ENCODE data around the gene ST14. TPM values are rescaled to one million over a fixed set of nuclear protein-coding genes. Genes with fewer than 3 reads are reported as not detected.

The ST14 gene
- total RNA-seq, 1 experiment from 2014 or later, result 0.30 TPM

DNA sequence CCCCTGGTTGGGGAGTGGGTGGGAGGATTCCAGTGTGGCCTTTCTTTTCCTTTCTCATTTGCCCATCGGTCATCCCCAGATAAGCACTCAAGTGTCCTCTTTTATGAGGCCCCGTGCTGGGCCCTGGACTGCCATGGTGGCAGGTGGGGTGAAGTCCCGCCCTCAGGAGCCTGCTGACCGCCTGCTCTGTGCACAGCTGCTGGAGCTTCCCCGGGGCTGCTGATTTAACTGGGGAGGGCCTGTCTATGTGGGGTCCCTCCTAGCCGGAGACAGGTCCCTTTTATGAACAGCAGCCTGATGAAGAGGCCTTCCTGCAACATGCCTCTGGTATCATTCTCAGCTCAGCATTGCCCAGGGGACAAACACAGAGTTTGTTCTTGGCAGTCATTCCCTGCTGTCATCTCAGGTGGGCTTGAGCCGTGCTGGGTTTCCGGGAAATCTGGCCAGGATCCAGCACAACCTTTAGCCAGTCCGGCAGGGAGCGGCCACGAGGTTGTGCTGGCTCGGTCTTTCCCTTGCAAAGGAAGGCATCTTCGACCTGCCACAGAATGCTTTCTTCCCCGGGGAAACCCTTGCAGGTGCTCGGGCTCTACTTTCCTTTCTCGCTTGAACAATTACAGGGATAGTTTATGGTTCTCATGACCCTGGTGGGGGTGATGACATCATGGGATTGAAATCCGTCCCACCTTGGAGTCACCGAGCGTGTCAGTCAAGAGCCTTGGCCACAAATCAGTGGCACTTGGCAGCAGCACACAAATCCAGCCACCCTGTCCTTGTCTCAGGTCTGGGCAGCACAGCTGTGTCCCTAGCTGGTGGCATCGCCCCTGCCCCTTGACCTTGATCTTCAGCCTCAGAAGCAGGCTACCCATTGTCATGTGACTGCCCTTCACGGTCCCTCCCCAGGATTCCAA, 20.1 kb downstream of the ST14 start:
- H3K4me3 ChIP-seq (ENCODE audit: low read depth, low read length, poor library complexity, severe bottlenecking), result no peak overlapping the region
- POLR2A ChIA-PET (ENCODE audit: low non-redundant PET), result no interaction called here
- no peaks in the 10 kb centered on the region for H3K9me3 ChIP-seq (ENCODE audit: low read depth, low read length, poor library complexity, severe bottlenecking)
- H3K27ac ChIP-seq (ENCODE audit: low read depth, low read length, poor library complexity, severe bottlenecking), result no peak overlapping the region
- CTCF ChIA-PET, result no interaction called here
- BruUV-seq (replicated peaks), result no TSS peak
- no peak for DNase-seq (ENCODE audit: low spot score)
- no peaks in the 10 kb centered on the region for H3K36me3 ChIP-seq (ENCODE audit: insufficient read depth, low read length, poor library complexity, severe bottlenecking)
- intact Hi-C loops (cut with micrococcal nuclease; ENCODE audit: unreplicated experiment), result no loop called here
- TF ChIP-seq EZH2 (IDR thresholded peaks at IDR 0.05; ENCODE audit: borderline replicate concordance, low read depth, low read length, poor library complexity, severe bottlenecking) (no peak), CTCF (conservative IDR thresholded peaks at IDR 0.05; ENCODE audit: low read depth, low read length) (no peak)
- no peaks in the 10 kb centered on the region for H3K27me3 ChIP-seq (replicated peaks; ENCODE audit: insufficient read depth, low read depth, low read length, poor library complexity)
- H3K4me1 ChIP-seq (ENCODE audit: insufficient read depth, low read length, poor library complexity, severe bottlenecking), result no peaks in the 10 kb centered on the region

- ChIA-PET POLR2A (ENCODE audit: low non-redundant PET) (no interaction called here), CTCF (no interaction called here)
- no peak for DNase-seq (ENCODE audit: low spot score)
- no TSS peak for BruUV-seq (replicated peaks)
- Histone ChIP-seq H3K27me3 (replicated peaks; ENCODE audit: insufficient read depth, low read depth, low read length, poor library complexity) (no peaks in the 10 kb centered on the region), H3K27ac (ENCODE audit: low read depth, low read length, poor library complexity, severe bottlenecking) (no peak overlapping the region), H3K36me3 (ENCODE audit: insufficient read depth, low read length, poor library complexity, severe bottlenecking) (no peaks in the 10 kb centered on the region), H3K4me1 (ENCODE audit: insufficient read depth, low read length, poor library complexity, severe bottlenecking) (no peaks in the 10 kb centered on the region), H3K9me3 (ENCODE audit: low read depth, low read length, poor library complexity, severe bottlenecking) (no peaks in the 10 kb centered on the region), H3K4me3 (ENCODE audit: low read depth, low read length, poor library complexity, severe bottlenecking) (no peak overlapping the region)
- intact Hi-C loops (cut with micrococcal nuclease; ENCODE audit: unreplicated experiment), result no loop called here
- no peak for TF ChIP-seq EZH2 (IDR thresholded peaks at IDR 0.05; ENCODE audit: borderline replicate concordance, low read depth, low read length, poor library complexity, severe bottlenecking)
Measured at GRCh38 chr11:130180491-130180890, 20.9 kb downstream of the ST14 start.

- no peaks in the 10 kb centered on the region for H3K4me1 ChIP-seq (ENCODE audit: insufficient read depth, low read length, poor library complexity, severe bottlenecking)
- H3K27ac ChIP-seq (ENCODE audit: low read depth, low read length, poor library complexity, severe bottlenecking), result no peak overlapping the region
- POLR2A ChIA-PET (ENCODE audit: low non-redundant PET), result no interaction called here
- no peaks in the 10 kb centered on the region for H3K36me3 ChIP-seq (ENCODE audit: insufficient read depth, low read length, poor library complexity, severe bottlenecking)
- no peak for DNase-seq (ENCODE audit: low spot score)
- intact Hi-C loops (cut with micrococcal nuclease; ENCODE audit: unreplicated experiment), result no loop called here
- BruUV-seq (replicated peaks), result no TSS peak
- no peaks in the 10 kb centered on the region for H3K9me3 ChIP-seq (ENCODE audit: low read depth, low read length, poor library complexity, severe bottlenecking)
- TF ChIP-seq CTCF (conservative IDR thresholded peaks at IDR 0.05; ENCODE audit: low read depth, low read length), result no peak
- no peak for TF ChIP-seq EZH2 (IDR thresholded peaks at IDR 0.05; ENCODE audit: borderline replicate concordance, low read depth, low read length, poor library complexity, severe bottlenecking)
- no peak overlapping the region for H3K4me3 ChIP-seq (ENCODE audit: low read depth, low read length, poor library complexity, severe bottlenecking)
- CTCF ChIA-PET, result no interaction called here
- H3K27me3 ChIP-seq (replicated peaks; ENCODE audit: insufficient read depth, low read depth, low read length, poor library complexity), result no peaks in the 10 kb centered on the region
Measured at GRCh38 chr11:130180896-130181294, 21.3 kb downstream of the ST14 start.
